Measurements from ENCODE around the gene POLE2. TPM values are rescaled to one million over a fixed set of nuclear protein-coding genes. Genes with fewer than 3 reads are reported as not detected.

Gene POLE2
- total and polyA plus RNA-seq, 2 of the 13 experiments (the other 11 are each of a cell fraction or from before 2014, with no cell fraction given): 16.6 to 37.0 TPM

DNA sequence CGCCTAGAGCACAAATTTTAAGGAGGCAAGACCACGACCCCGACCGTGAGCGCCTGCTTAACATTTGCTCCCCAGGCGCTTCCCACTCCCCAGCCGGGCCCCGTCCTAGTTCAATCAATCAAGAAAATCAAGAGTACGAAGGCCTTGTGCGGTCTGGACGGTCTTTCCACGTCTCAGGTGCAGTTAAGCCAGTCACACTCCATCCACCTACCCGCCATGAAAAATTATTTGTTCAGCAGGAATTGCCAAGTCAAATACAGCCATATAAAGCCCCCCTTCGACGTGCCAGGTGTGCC lies 89.9 kb downstream of the POLE2 start:
- in situ Hi-C loops (cut with HindIII; ENCODE audit: extremely low pct_ligation_motif_present, low pct_unique_long_range_greater_than_20kb) (no loop called here), intact Hi-C loops (cut with micrococcal nuclease; ENCODE audit: unreplicated experiment) (loop anchor here (1.0 kb wide), 1 partner anchor 37 kb away; the partner anchor contains the start of gene DNAAF2)
- ATAC-seq (no peak; the same call in 1 of the 3 replicates), FAIRE-seq (no peak), DNase-seq (ENCODE audit: low spot score) (no peak)
- no peak for TF ChIP-seq ZNF441 (CRISPR knock-in tag; IDR thresholded peaks at IDR 0.05; ENCODE audit: borderline replicate concordance)
- no peak for TF ChIP-seq ZNF563 (CRISPR knock-in tag; IDR thresholded peaks at IDR 0.05)
- TF ChIP-seq, protein P1, sequence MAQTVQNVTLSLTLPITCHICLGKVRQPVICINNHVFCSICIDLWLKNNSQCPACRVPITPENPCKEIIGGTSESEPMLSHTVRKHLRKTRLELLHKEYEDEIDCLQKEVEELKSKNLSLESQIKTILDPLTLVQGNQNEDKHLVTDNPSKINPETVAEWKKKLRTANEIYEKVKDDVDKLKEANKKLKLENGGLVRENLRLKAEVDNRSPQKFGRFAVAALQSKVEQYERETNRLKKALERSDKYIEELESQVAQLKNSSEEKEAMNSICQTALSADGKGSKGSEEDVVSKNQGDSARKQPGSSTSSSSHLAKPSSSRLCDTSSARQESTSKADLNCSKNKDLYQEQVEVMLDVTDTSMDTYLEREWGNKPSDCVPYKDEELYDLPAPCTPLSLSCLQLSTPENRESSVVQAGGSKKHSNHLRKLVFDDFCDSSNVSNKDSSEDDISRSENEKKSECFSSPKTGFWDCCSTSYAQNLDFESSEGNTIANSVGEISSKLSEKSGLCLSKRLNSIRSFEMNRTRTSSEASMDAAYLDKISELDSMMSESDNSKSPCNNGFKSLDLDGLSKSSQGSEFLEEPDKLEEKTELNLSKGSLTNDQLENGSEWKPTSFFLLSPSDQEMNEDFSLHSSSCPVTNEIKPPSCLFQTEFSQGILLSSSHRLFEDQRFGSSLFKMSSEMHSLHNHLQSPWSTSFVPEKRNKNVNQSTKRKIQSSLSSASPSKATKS (CRISPR knock-in tag; IDR thresholded peaks at IDR 0.05): 0 out of 2 replicates have a peak, but pooled peaks have one; percentile 11
- TF ChIP-seq NFIC (IDR thresholded peaks at IDR 0.05; ENCODE audit: low read length): 0 out of 2 replicates have a peak, but pooled peaks have one; percentile 48
- TF ChIP-seq, protein P2, sequence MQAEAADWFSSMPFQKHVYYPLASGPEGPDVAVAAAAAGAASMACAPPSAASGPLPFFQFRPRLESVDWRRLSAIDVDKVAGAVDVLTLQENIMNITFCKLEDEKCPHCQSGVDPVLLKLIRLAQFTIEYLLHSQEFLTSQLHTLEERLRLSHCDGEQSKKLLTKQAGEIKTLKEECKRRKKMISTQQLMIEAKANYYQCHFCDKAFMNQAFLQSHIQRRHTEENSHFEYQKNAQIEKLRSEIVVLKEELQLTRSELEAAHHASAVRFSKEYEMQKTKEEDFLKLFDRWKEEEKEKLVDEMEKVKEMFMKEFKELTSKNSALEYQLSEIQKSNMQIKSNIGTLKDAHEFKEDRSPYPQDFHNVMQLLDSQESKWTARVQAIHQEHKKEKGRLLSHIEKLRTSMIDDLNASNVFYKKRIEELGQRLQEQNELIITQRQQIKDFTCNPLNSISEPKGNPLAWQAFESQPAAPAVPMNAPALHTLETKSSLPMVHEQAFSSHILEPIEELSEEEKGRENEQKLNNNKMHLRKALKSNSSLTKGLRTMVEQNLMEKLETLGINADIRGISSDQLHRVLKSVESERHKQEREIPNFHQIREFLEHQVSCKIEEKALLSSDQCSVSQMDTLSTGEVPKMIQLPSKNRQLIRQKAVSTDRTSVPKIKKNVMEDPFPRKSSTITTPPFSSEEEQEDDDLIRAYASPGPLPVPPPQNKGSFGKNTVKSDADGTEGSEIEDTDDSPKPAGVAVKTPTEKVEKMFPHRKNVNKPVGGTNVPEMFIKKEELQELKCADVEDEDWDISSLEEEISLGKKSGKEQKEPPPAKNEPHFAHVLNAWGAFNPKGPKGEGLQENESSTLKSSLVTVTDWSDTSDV (CRISPR knock-in tag; IDR thresholded peaks at IDR 0.05): 0 out of 2 replicates have a peak, but pooled peaks have one; percentile 13
- TF ChIP-seq NR2F1 (CRISPR knock-in tag; IDR thresholded peaks at IDR 0.05): no peak
- TF ChIP-seq ZNF747 (CRISPR knock-in tag; IDR thresholded peaks at IDR 0.05; ENCODE audit: borderline replicate concordance): 0 out of 2 replicates have a peak, but pooled peaks have one; percentile 32
- 0 out of 2 replicates have a peak, but pooled peaks have one; percentile 46 for TF ChIP-seq ZFP1 (CRISPR knock-in tag; IDR thresholded peaks at IDR 0.05)
- no peak for TF ChIP-seq NFYC (CRISPR knock-in tag; IDR thresholded peaks at IDR 0.05)
- no peak for TF ChIP-seq ZNF446 (CRISPR knock-in tag; IDR thresholded peaks at IDR 0.05)
- no peak for TF ChIP-seq REL (CRISPR knock-in tag; conservative IDR thresholded peaks at IDR 0.05)
- TF ChIP-seq SMAD1 (CRISPR knock-in tag; IDR thresholded peaks at IDR 0.05; ENCODE audit: borderline replicate concordance, low read depth): no peak
- 0 out of 2 replicates have a peak, but pooled peaks have one; percentile 8 for TF ChIP-seq KLF13 (CRISPR knock-in tag; IDR thresholded peaks at IDR 0.05)
- H2AFZ ChIP-seq (ENCODE audit: low read length): no peak overlapping the region
- ChIA-PET POLR2A (interaction anchor here (1.1 to 5.7 kb wide), 8 partner anchors 8 to 171 kb away, joined by 3 to 97 read pairs (median 6); partner anchors contain the start of genes MGAT2, RPL36AL and RPS29), CTCF (ENCODE audit: low intra/inter-chr PET ratio, low total read pairs) (interaction anchor here (1.0 kb wide), 1 partner anchor 11 kb away, joined by 4 read pairs; no protein-coding TSS in a partner anchor)
- peak overlapping the region; percentile 97 for H3K27ac ChIP-seq (ENCODE audit: extremely low read length, insufficient read depth, low read length)
- no TSS peak for BruUV-seq (replicated peaks)
- peaks cover 21% of the 10 kb centered on the region for H3K79me2 ChIP-seq (ENCODE audit: insufficient read depth, low read length)
- peaks cover 45% of the 10 kb centered on the region for H3K4me1 ChIP-seq (ENCODE audit: insufficient read depth, low read length)
- peaks cover 0 to 5% of the 10 kb centered on the region in 2 experiments; a peak in 4 of 5 replicates for H3K36me3 ChIP-seq (replicated peaks in 1 of 2; ENCODE audit: control insufficient read depth in 1 of 2, insufficient read depth in 2 of 2, low read length in 2 of 2)
- H3K9me3 ChIP-seq (ENCODE audit: low read length): no peaks in the 10 kb centered on the region
- peak overlapping the region; percentile 79 to 91 (median 83) for H3K4me3 ChIP-seq (replicated peaks in 1 of 3; ENCODE audit: insufficient read depth in 1 of 3, low read depth in 2 of 3, low read length in 3 of 3)
- no peaks in the 10 kb centered on the region for H4K20me1 ChIP-seq (ENCODE audit: insufficient read depth, low read length)
- no peaks in the 10 kb centered on the region; a peak in 1 of 5 replicates for H3K27me3 ChIP-seq (ENCODE audit: control insufficient read depth in 1 of 2, insufficient read depth in 2 of 2, low read length in 2 of 2)
- peak overlapping the region; percentile 94 for H3K9ac ChIP-seq (ENCODE audit: insufficient read depth, low read depth, low read length)
- peak overlapping the region; percentile 76 for H3K4me2 ChIP-seq (ENCODE audit: low read depth, low read length)
- 0% methylated on average over 12 of the region's 15 CpGs for WGBS (ENCODE audit: low lambda C conversion rate)
